ENCODE results near the gene TTC5. TPM values are rescaled to one million over a fixed set of nuclear protein-coding genes. Genes with fewer than 3 reads are reported as not detected.
"Not testable (repeated sequence)": the region's sequence is repeated elsewhere in the genome, so short reads cannot be mapped to it uniquely, and the experiment has no call there.

TTC5 gene
- total and polyA plus RNA-seq, 2 donors (not counting 3 experiments of a cell fraction or from before 2014, with no cell fraction given) = 10.9 to 22.9 TPM

DNA sequence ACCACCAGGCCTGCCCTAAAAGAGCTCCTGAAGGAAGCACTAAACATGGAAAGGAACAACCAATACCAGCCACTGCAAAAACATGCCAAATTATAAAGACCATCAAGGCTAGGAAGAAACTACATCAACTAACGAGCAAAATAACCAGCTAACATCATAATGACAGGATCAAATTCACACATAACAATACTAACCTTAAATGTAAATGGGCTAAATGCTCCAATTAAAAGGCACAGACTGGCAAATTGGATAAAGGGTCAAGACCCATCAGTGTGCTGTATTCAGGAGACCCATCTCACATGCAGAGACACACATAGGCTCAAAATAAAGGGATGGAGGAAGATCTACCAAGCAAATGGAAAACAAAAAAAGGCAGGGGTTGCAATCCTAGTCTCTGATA lies 23.8 kb downstream of the TTC5 start:
- H3K4me2 ChIP-seq (ENCODE audit: insufficient read depth, low read length); H2AFZ ChIP-seq (ENCODE audit: low read depth, low read length); POLR2A ChIA-PET; CTCF ChIA-PET; H3K4me1 ChIP-seq (ENCODE audit: control insufficient read depth, extremely low read depth, insufficient read depth, low read length); intact Hi-C loops (cut with micrococcal nuclease); H3K9ac ChIP-seq (replicated peaks; ENCODE audit: extremely low read depth, insufficient read depth, low read length); H3K9me1 ChIP-seq (replicated peaks; ENCODE audit: control insufficient read depth, extremely low read depth, insufficient read depth, low read length); H3K36me3 ChIP-seq (ENCODE audit: control insufficient read depth in 2 of 2, extremely low read depth in 1 of 2, insufficient read depth in 2 of 2, low read length in 2 of 2); H3K4me3 ChIP-seq (replicated peaks in 1 of 3; ENCODE audit: insufficient read depth in 1 of 3, low read depth in 1 of 3, low read length in 3 of 3); H3K27ac ChIP-seq (ENCODE audit: insufficient read depth, low read depth, low read length); FAIRE-seq; BruUV-seq (replicated peaks); H3K79me2 ChIP-seq (ENCODE audit: control insufficient read depth, insufficient read depth, low read length); DNase-seq (ENCODE audit: low read depth, low spot score); H3K9me3 ChIP-seq (replicated peaks; ENCODE audit: control insufficient read depth, insufficient read depth, low read length); H4K20me1 ChIP-seq (replicated peaks; ENCODE audit: control insufficient read depth, extremely low read depth, insufficient read depth, low read length); H3K27me3 ChIP-seq (ENCODE audit: control insufficient read depth in 2 of 2, insufficient read depth in 2 of 2, low read length in 2 of 2); dilution Hi-C loops (cut with MboI; ENCODE audit: extremely low pct_ligation_motif_present, low sequenced_read_pairs): not testable (repeated sequence)

DNA sequence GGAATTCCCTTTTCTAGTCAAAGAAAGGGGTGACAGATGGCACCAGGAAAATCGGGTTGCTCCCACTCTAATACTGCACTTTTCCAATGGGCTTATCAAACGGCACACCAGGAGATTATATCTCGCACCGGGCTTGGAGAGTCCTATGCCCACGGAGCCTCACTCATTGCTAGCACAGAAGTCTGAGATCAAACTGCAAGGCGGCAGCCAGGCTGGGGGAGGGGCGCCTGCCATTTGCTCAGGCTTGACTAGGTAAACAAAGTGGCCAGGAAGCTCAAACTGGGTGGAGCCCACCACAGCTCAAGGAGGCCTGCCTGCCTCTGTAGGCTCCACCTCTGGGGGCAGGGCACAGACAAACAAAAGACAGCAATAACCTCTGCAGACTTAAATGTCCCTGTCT lies 25.5 kb downstream of the TTC5 start:
- BruUV-seq (replicated peaks); H3K9me1 ChIP-seq (replicated peaks; ENCODE audit: control insufficient read depth, extremely low read depth, insufficient read depth, low read length); dilution Hi-C loops (cut with MboI; ENCODE audit: extremely low pct_ligation_motif_present, low sequenced_read_pairs): not testable (repeated sequence)

DNA sequence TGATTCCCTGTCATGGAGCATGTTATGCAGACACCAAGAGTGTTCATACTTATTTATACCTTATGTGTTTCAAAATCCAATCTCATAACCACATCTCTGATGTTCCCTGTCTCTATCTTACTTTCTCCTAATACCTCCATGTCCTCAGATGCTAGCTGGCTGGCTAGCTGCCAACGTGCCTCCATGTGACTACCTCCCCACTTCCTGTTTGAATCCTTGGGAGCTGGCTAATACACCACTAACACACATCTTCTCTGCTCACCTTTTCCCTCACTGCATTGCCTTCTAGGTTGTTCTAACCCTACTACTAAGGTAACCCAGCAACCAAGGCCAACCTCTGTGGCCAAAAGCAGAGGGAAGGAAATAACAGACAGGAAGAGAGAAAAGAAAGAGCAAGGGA lies 27.3 kb downstream of the TTC5 start:
- no peak overlapping the region for H3K4me3 ChIP-seq (replicated peaks in 1 of 3; ENCODE audit: insufficient read depth in 1 of 3, low read depth in 1 of 3, low read length in 3 of 3)
- ChIA-PET CTCF (interaction anchor here (1.0 kb wide), 1 partner anchor 14 kb away, joined by 3 read pairs; no protein-coding TSS in a partner anchor), POLR2A (no interaction called here)
- no peaks in the 10 kb centered on the region for H4K20me1 ChIP-seq (replicated peaks; ENCODE audit: control insufficient read depth, extremely low read depth, insufficient read depth, low read length)
- H3K79me2 ChIP-seq (ENCODE audit: control insufficient read depth, insufficient read depth, low read length) = no peaks in the 10 kb centered on the region
- FAIRE-seq (no peak), DNase-seq (ENCODE audit: low read depth, low spot score) (peak; percentile 21)
- H2AFZ ChIP-seq (ENCODE audit: low read depth, low read length) = no peak overlapping the region
- no peaks in the 10 kb centered on the region for H3K9me1 ChIP-seq (replicated peaks; ENCODE audit: control insufficient read depth, extremely low read depth, insufficient read depth, low read length)
- BruUV-seq (replicated peaks) = no TSS peak
- H3K27me3 ChIP-seq (ENCODE audit: control insufficient read depth in 2 of 2, insufficient read depth in 2 of 2, low read length in 2 of 2) = no peaks in the 10 kb centered on the region
- no peak overlapping the region for H3K4me2 ChIP-seq (ENCODE audit: insufficient read depth, low read length)
- no peak overlapping the region for H3K27ac ChIP-seq (ENCODE audit: insufficient read depth, low read depth, low read length)
- peaks cover 3% of the 10 kb centered on the region for H3K4me1 ChIP-seq (ENCODE audit: control insufficient read depth, extremely low read depth, insufficient read depth, low read length)
- no peaks in the 10 kb centered on the region for H3K9me3 ChIP-seq (replicated peaks; ENCODE audit: control insufficient read depth, insufficient read depth, low read length)
- dilution Hi-C loops (cut with MboI; ENCODE audit: extremely low pct_ligation_motif_present, low sequenced_read_pairs) (no loop called here), intact Hi-C loops (cut with micrococcal nuclease) (no loop called here)
- TF ChIP-seq FOS (IDR thresholded peaks at IDR 0.05; ENCODE audit: borderline replicate concordance, insufficient read depth, low read length) = no peak
- TF ChIP-seq MYC (IDR thresholded peaks at IDR 0.05; ENCODE audit: low read depth, low read length) = no peak
- TF ChIP-seq, protein P1, sequence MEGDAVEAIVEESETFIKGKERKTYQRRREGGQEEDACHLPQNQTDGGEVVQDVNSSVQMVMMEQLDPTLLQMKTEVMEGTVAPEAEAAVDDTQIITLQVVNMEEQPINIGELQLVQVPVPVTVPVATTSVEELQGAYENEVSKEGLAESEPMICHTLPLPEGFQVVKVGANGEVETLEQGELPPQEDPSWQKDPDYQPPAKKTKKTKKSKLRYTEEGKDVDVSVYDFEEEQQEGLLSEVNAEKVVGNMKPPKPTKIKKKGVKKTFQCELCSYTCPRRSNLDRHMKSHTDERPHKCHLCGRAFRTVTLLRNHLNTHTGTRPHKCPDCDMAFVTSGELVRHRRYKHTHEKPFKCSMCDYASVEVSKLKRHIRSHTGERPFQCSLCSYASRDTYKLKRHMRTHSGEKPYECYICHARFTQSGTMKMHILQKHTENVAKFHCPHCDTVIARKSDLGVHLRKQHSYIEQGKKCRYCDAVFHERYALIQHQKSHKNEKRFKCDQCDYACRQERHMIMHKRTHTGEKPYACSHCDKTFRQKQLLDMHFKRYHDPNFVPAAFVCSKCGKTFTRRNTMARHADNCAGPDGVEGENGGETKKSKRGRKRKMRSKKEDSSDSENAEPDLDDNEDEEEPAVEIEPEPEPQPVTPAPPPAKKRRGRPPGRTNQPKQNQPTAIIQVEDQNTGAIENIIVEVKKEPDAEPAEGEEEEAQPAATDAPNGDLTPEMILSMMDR (IDR thresholded peaks at IDR 0.05; ENCODE audit: extremely low read depth in 1 of 2, insufficient read depth in 1 of 2, low read depth in 1 of 2, low read length in 2 of 2) = no peak
- TF ChIP-seq GATA2 (IDR thresholded peaks at IDR 0.05; ENCODE audit: insufficient read depth, insufficient read length, low read depth, low read length) = no peak
- TF ChIP-seq POLR2AphosphoS5 (IDR thresholded peaks at IDR 0.05; ENCODE audit: insufficient read depth, low read depth, low read length) = no peak
- TF ChIP-seq EZH2 (IDR thresholded peaks at IDR 0.05; ENCODE audit: borderline replicate concordance, low read depth, low read length, severe bottlenecking) = no peak
- TF ChIP-seq, protein P2, sequence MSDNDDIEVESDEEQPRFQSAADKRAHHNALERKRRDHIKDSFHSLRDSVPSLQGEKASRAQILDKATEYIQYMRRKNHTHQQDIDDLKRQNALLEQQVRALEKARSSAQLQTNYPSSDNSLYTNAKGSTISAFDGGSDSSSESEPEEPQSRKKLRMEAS (IDR thresholded peaks at IDR 0.05; ENCODE audit: insufficient read depth, insufficient read length) = no peak
- no peak for TF ChIP-seq POLR2A (IDR thresholded peaks at IDR 0.05; ENCODE audit: low read depth, low read length)
- TF ChIP-seq JUN (IDR thresholded peaks at IDR 0.05; ENCODE audit: borderline replicate concordance, insufficient read depth, insufficient read length, low read depth) = no peak
- no peaks in the 10 kb centered on the region for H3K36me3 ChIP-seq (ENCODE audit: control insufficient read depth in 2 of 2, extremely low read depth in 1 of 2, insufficient read depth in 2 of 2, low read length in 2 of 2)
- no peak overlapping the region for H3K9ac ChIP-seq (replicated peaks; ENCODE audit: extremely low read depth, insufficient read depth, low read length)

More for the DNA sequence above, 25.5 kb downstream of the TTC5 start:
- H3K9ac ChIP-seq (replicated peaks; ENCODE audit: extremely low read depth, insufficient read depth, low read length); H3K27ac ChIP-seq (ENCODE audit: insufficient read depth, low read depth, low read length); DNase-seq (ENCODE audit: low read depth, low spot score); H3K79me2 ChIP-seq (ENCODE audit: control insufficient read depth, insufficient read depth, low read length); H3K9me3 ChIP-seq (replicated peaks; ENCODE audit: control insufficient read depth, insufficient read depth, low read length); H3K36me3 ChIP-seq (ENCODE audit: control insufficient read depth in 2 of 2, extremely low read depth in 1 of 2, insufficient read depth in 2 of 2, low read length in 2 of 2); H3K4me1 ChIP-seq (ENCODE audit: control insufficient read depth, extremely low read depth, insufficient read depth, low read length); intact Hi-C loops (cut with micrococcal nuclease); CTCF ChIA-PET; H3K4me2 ChIP-seq (ENCODE audit: insufficient read depth, low read length); FAIRE-seq; H3K27me3 ChIP-seq (ENCODE audit: control insufficient read depth in 2 of 2, insufficient read depth in 2 of 2, low read length in 2 of 2); H4K20me1 ChIP-seq (replicated peaks; ENCODE audit: control insufficient read depth, extremely low read depth, insufficient read depth, low read length); H3K4me3 ChIP-seq (replicated peaks in 1 of 3; ENCODE audit: insufficient read depth in 1 of 3, low read depth in 1 of 3, low read length in 3 of 3); POLR2A ChIA-PET; H2AFZ ChIP-seq (ENCODE audit: low read depth, low read length): not testable (repeated sequence)

All from endothelial cell of umbilical vein (primary cell).